GM18526 (cell line): ENCODE data around the gene ANKRD55.

Experiments
- POLR2A ChIP-seq: IDR thresholded peaks from 3 replicates; pipeline ENCODE4 v1.6.1; 2011; ENCODE audit not compliant: insufficient read length; ENCODE audit errors: extremely low read depth

ANKRD55 gene

DNA sequence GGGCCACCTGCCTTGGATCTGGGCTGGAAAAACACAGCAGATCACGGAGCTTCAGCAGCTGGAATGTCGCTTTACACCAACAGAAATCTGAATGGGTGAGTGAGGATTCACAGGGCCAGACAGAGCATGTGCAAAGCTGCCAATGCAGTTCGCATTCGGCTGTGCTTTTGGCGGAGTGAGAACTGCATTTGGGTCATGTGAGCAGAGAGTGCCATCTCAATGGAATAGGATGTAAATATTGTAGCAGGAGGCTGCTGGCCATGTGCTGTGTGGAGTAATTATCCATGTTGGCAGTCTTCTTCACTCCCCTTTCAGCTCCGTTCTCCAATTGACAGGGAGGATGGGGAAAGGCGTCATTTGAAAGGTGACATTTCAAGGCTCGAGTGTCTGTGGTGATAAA lies at the start of gene ANKRD55:
ANKRD55 (minus strand) TSS at position 101 of the 400 bp plus-strand sequence. CDS start 417 bp downstream, outside the sequence.
- TF ChIP-seq POLR2A = no peak

- TF ChIP-seq POLR2A = no peak
Measured at GRCh38 chr5:56282216-56282615, 49.1 kb upstream of the ANKRD55 start.

GRCh38 chr5:56281489-56282165 lies 48.5 kb upstream of the ANKRD55 start:
- TF ChIP-seq POLR2A = no peak

- TF ChIP-seq POLR2A = no peak
Measured at GRCh38 chr5:56279979-56280378, 46.8 kb upstream of the ANKRD55 start.

DNA sequence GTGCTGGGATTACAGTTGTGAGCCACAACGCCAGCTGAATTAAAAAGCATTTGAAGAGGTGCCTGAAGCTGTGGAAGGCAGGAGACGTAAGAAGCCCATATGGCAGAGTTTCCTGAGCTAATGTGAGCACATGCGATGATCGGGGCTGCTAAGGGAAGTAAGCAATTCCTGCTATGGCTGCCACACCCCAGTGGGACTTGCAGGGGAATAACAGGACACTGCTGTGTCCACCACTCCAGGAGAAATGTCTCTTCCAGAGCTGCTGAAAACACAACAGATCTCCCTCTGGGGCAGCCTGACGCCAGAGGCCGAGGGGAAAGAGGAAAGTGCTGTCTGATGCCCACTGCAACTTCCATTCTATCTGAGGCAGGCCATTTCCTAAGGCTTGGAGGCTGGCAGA lies 46.2 kb upstream of the ANKRD55 start:
- no peak for TF ChIP-seq POLR2A

- no peak for TF ChIP-seq POLR2A
Measured at GRCh38 chr5:56278335-56278753, 45.2 kb upstream of the ANKRD55 start.

- no peak for TF ChIP-seq POLR2A
Measured at GRCh38 chr5:56277573-56277972, 44.4 kb upstream of the ANKRD55 start.

GRCh38 chr5:56273376-56273955 lies 40.3 kb upstream of the ANKRD55 start:
- TF ChIP-seq POLR2A = no peak

GRCh38 chr5:56272765-56273164 lies 39.6 kb upstream of the ANKRD55 start:
- no peak for TF ChIP-seq POLR2A

DNA sequence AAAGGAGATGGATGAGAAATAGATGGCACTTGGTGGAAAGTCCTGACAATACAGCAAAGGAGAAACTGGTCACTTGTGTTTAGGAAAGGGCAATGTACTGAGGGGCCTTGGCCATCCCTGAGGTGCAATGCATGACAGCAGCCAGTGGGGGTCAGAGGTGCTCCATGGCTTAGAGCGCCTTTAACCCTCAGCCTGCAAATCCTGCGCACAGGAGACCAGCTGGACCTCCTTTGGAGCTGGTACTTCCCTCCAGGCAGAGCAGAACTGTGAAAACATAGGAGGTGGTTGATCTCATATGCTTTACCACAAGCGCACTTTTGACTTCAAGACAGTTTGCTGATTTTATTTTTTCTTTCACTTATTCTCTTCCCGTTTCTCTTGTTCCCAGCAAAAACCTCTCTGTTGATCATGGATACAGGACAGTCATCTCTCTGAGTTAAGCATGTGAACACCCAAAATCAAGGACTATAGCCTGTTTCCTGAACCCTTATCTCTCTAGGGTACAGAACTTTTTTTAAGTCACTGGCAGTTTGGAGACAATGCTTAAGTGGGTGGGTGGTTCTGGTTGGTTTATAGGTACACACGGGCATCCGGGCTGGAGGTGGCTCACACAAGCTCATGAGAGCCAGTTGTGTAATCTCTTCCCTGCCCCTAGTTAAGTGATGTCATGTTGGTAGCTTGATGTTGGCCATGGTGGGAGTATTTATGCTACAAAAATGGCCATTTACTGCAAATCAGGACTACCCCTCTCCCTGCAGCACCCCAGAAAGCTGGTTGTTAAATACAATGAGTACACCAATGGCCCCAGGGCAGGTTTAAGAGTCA lies 37.6 kb upstream of the ANKRD55 start:
- no peak for TF ChIP-seq POLR2A

DNA sequence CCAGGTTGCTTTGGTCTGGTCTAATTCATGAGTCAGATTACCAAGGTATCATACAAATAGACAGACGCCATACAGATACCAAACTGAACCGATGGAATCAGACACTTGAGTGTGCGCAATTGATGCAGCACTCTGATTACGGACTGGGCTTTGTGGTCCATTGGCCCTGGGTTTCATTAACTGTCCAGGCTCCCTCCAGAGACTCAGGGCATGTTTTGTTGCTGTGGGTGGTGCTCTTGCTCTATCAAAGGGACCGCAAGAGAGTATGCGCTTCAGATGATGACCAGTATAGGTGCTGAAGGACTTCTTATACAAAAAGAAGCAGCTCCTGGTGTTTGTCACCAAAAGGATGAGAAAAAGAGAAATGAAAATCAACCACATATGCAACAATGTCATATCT lies 36.9 kb upstream of the ANKRD55 start:
- TF ChIP-seq POLR2A = no peak

DNA sequence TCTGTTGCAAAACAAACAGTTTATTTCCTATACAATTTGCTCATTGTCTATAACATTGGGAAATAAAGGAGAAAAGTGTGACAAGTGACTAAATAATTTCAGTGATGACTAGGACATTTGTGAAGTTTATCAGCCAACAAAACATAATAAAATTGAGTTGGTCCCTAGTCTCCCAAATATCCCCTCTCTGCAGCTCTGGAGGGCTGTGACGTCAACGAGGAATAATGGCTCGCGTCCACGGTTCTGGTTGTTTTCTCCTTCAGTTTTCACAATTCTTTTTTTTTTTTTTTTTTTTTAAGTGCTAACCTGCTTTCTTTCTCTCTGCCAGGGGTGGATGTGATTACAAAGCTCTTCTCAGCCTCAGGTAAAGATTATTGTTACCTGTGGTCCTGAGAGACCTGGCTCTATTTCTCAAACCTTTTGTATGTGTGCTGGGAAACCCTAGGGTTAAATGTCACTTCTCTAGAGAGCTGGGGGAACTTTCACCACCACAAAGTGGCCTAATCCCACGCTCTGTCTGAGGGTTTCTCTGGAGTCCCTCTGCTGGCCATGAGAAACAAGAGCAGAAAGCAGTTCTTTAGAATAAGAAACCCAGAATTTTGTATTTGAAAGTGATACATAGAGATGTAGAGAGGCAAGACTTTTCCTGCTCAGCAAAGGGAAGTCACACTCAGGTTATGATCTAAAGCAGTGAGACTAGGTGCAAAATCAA lies 36.2 kb upstream of the ANKRD55 start:
- no peak for TF ChIP-seq POLR2A

DNA sequence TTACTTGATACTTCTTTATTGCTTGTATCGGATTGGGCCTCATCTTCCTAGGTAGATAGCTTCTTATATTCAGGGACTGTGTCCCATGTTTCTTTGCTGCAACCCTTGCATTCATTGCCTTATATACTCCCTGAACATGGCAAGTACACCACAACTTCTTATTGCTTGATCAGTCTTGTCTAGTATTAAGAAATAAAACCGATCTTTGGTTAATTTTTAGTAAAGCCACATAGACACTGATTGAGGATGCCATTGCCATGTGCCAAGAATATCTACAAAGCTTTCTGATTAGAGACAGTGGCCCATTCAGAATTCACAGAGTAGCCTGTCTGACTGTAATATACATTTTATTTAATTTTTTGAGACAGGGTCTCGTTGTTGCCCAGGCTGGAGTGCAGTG lies 34.7 kb upstream of the ANKRD55 start:
- TF ChIP-seq POLR2A = no peak

DNA sequence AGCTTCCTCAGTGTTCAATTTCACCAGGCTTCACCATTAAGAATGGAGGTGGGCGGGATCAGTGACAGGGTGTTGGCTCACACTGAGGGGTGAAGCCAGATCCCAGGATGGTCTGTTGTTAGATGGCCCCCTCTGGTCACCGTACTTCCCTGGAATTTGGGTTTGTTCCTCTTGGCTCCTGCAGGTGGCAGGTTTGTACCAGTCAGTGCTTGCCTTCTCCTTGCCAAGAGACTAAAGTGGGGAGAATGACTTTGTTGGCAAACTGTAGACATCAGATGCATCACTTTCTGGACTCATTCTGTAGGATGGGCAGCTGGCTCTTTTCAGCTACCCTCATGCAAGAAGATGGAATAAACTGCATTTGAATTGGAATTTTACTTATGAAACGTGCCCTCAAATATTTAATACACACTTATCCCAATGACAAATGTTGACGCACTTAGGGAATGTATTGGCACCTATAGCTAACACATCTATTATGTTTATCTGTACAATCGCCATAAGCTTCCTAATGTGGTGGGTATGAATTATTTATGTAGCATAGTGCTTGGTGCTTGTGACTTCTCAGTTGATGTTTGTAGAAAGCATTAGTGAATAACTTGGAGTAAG lies 31.4 kb upstream of the ANKRD55 start:
- TF ChIP-seq POLR2A = no peak

GRCh38 chr5:56262279-56262678 lies 29.1 kb upstream of the ANKRD55 start:
- no peak for TF ChIP-seq POLR2A

- no peak for TF ChIP-seq POLR2A
Measured at GRCh38 chr5:56259002-56259511, 25.9 kb upstream of the ANKRD55 start.
